ENCODE measurements around the gene STRN.

GRCh38 chr2:36819095-36819711, 147.1 kb downstream of the STRN start:
- TF ChIP-seq GLIS3 (CRISPR knock-in tag; IDR thresholded peaks at IDR 0.05) (no peak), CREB5 (CRISPR knock-in tag; IDR thresholded peaks at IDR 0.05; ENCODE audit: low read depth) (no peak), ZFP3 (CRISPR knock-in tag; IDR thresholded peaks at IDR 0.05) (no peak), ZNF8 (CRISPR knock-in tag; IDR thresholded peaks at IDR 0.05) (no peak), PPARA (CRISPR knock-in tag; IDR thresholded peaks at IDR 0.05; ENCODE audit: borderline replicate concordance) (no peak), ARNTL (CRISPR knock-in tag; IDR thresholded peaks at IDR 0.05; ENCODE audit: borderline replicate concordance, low read depth) (no peak), PATZ1 (CRISPR knock-in tag; IDR thresholded peaks at IDR 0.05; ENCODE audit: borderline replicate concordance) (no peak), POU6F1 (CRISPR knock-in tag; IDR thresholded peaks at IDR 0.05; ENCODE audit: borderline replicate concordance, low read depth) (no peak)
